A673 (cell line): ENCODE measurements around the gene RBM17. TPM values are rescaled to one million over a fixed set of nuclear protein-coding genes. Genes with fewer than 3 reads are reported as not detected.

Experiments
- BruUV-seq: library from RNA; stranded (reverse); fragments of 400-500 nt; replicated peaks from 2 replicates; lab custom pipeline; 2021; lab: Mats Ljungman, UMichigan
- CTCF ChIA-PET: fragments of 300-600 bp; sonication (Branson Sonifier 250); formaldehyde crosslinking; loops from one replicate; lab custom pipeline; 2022; ENCODE audit warnings: antibody characterized with exemption; lab: Charles Lee
- POLR2A ChIA-PET: fragments of 300-600 bp; sonication (Branson Sonifier 250); formaldehyde crosslinking; loops from one replicate; lab custom pipeline; 2022; ENCODE audit warnings: antibody characterized with exemption; ENCODE audit not compliant: low non-redundant PET; lab: Charles Lee
- DNase-seq: peaks from one replicate; pipeline ENCODE4 v3.0.0-alpha.2; 2015; ENCODE audit warnings: low spot score
- H3K27ac ChIP-seq: fragments of 200-600 bp; sonication (generic); 2 replicates; pipeline ENCODE4 v1.5.1; 2016; ENCODE audit warnings: mixed run types, low read depth, mild to moderate bottlenecking, mixed read lengths, antibody characterized with exemption, low read length; ENCODE audit not compliant: poor library complexity, severe bottlenecking
- H3K27me3 ChIP-seq: fragments of 200-600 bp; sonication (generic); replicated peaks from 2 replicates; pipeline ENCODE4 v1.6.1; 2017; ENCODE audit warnings: mixed run types, low read depth, mild to moderate bottlenecking, mixed read lengths, antibody characterized with exemption, low read length; ENCODE audit not compliant: insufficient read depth, poor library complexity
- H3K36me3 ChIP-seq: fragments of 200-600 bp; sonication (generic); 2 replicates; pipeline ENCODE4 v1.6.1; 2016; ENCODE audit warnings: mixed run types, mild to moderate bottlenecking, mixed read lengths, antibody characterized with exemption, low read length; ENCODE audit not compliant: insufficient read depth, poor library complexity, severe bottlenecking
- H3K4me1 ChIP-seq: fragments of 200-600 bp; sonication (generic); 2 replicates; pipeline ENCODE4 v1.6.1; 2017; ENCODE audit warnings: mixed run types, mild to moderate bottlenecking, mixed read lengths, antibody characterized with exemption, low read length; ENCODE audit not compliant: insufficient read depth, poor library complexity, severe bottlenecking
- H3K4me3 ChIP-seq: fragments of 200-600 bp; sonication (generic); 2 replicates; pipeline ENCODE4 v1.5.1; 2016; ENCODE audit warnings: low read depth, mixed run types, mild to moderate bottlenecking, mixed read lengths, low read length; ENCODE audit not compliant: poor library complexity, severe bottlenecking
- H3K9me3 ChIP-seq: fragments of 200-600 bp; sonication (generic); 2 replicates; pipeline ENCODE4 v1.6.1; 2016; ENCODE audit warnings: mixed run types, low read depth, mild to moderate bottlenecking, mixed read lengths, antibody characterized with exemption, low read length; ENCODE audit not compliant: poor library complexity, severe bottlenecking
- CTCF ChIP-seq: fragments of 300-800, 200-600 bp; sonication (generic); conservative IDR thresholded peaks from 2 replicates; pipeline ENCODE4 v1.5.1; 2017; ENCODE audit warnings: low read depth, mild to moderate bottlenecking, antibody characterized with exemption, low read length, moderate library complexity, mixed read lengths
- EZH2 ChIP-seq: fragments of 200-600 bp; sonication (generic); IDR thresholded peaks from 2 replicates; pipeline ENCODE4 v1.6.1; 2017; ENCODE audit warnings: borderline replicate concordance, low read depth, mild to moderate bottlenecking, mixed read lengths, antibody characterized with exemption, low read length; ENCODE audit not compliant: poor library complexity, severe bottlenecking
- intact Hi-C: fragments of 100-400 bp; cut with micrococcal nuclease; formaldehyde crosslinking; loops from one replicate; pipeline ENCODE4 v1.10.0; 2022; ENCODE audit not compliant: unreplicated experiment
- total RNA-seq: library from RNA; stranded (reverse); gene quantifications from 2 replicates; pipeline ENCODE4 v1.2.3, GENCODE V29; 2021

The RBM17 gene
- total RNA-seq, 1 experiment from 2014 or later, result 195 TPM

DNA sequence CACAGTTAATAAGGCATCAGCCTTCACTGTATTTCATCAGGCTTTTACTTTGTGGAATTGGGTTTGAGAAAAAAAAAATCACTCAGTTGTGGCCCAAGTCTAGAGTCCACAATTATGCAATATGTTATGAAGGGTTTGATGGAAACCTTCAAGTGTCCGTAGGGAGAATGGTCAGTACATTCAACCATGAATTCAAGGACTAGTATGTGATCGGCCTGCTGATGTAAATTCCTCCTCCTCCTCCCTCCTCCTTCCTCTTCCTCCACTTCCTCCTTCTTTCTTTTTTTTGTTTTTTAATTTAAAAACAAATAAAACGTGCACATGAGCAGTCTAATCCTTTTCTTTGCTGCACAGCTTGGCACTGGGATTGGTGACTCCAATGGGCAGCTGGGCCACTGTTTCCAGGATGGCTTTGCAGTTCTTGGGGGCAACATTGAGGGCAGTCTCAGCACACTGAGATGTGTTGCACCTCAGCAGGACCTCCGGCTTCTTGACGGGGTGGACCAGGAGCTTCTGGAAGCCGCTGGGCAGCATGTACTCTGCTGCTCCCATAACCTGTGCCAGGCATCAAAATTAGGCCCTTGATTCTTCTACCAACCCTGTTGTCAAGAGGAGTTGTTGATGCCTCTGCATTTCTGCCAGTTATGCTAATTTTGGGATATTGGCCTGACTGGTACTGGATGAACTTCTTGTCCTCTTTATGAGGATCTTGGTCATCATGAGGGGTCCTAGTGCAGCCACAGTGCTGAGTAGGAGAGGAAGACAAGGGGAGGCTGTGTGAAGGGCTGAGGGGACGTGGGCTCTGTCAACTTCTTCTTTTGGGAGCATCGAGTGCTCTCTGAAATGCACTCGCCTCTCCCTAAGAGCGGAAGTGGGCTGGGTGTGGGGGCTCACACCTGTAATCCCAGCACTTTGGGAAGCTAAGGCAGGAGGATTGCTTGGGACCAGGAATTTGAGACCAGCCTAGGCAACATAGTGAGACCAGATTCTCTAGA is 17.4 kb upstream of the RBM17 start:
- no peak overlapping the region for H3K4me3 ChIP-seq
- no peak overlapping the region for H3K27ac ChIP-seq
- BruUV-seq, result no TSS peak
- POLR2A ChIA-PET, result no interaction called here
- peaks cover 49% of the 10 kb centered on the region for H3K27me3 ChIP-seq
- no peaks in the 10 kb centered on the region for H3K4me1 ChIP-seq
- H3K36me3 ChIP-seq, result no peaks in the 10 kb centered on the region
- no peaks in the 10 kb centered on the region for H3K9me3 ChIP-seq
- DNase-seq, result no peak
- intact Hi-C loops, result no loop called here
- TF ChIP-seq CTCF (no peak), EZH2 (no peak)
- CTCF ChIA-PET, result no interaction called here

DNA sequence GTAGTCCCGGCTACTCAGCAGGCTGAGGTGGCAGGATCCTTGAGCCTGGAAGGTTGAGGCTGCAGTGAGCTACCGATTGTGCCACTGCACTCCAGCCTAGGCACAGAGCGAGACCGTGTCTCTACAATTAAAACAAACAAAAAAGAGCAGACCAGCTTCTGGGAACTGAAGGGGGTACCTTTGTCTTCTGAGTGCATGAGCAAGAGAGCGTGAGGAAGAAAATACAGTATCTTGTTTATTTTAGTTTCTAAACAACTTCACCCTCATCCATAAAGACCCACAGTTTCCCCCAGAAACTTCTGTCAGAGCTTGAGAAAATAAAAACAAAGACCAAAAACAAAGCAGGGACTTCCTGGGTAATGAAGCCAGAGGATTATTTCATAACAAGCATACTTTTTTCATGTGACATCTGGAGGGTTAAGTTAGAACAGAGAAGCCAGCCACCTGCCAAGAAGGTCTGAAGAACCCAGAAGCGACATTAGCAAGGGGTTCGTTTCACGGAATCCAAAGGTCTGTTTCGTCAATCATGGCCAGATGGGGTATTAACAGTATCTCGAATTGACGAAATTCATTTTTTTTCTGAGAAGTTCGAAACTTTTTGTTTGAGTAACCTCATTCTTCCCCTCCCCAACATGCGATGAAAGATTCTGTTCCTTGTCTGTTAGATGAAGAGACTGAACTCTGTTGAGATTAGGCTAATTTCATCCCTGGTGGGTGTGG is 16.5 kb upstream of the RBM17 start:
- POLR2A ChIA-PET, result no interaction called here

More for the DNA sequence above, 16.5 kb upstream of the RBM17 start:
- H3K27me3 ChIP-seq, result peaks cover 49% of the 10 kb centered on the region
- H3K4me1 ChIP-seq, result no peaks in the 10 kb centered on the region
- CTCF ChIA-PET, result no interaction called here
- TF ChIP-seq CTCF (no peak), EZH2 (no peak)
- DNase-seq, result no peak
- no peaks in the 10 kb centered on the region for H3K36me3 ChIP-seq
- H3K4me3 ChIP-seq, result no peak overlapping the region
- no peak overlapping the region for H3K27ac ChIP-seq
- intact Hi-C loops, result no loop called here
- no TSS peak for BruUV-seq
- no peaks in the 10 kb centered on the region for H3K9me3 ChIP-seq
